SU-DHL-6 (cell line): Measurements from ENCODE around the gene ANAPC2.

Experiments used
- H2AFZ ChIP-seq: fragments of 200-600 bp; sonication (generic); 2 replicates; pipeline ENCODE4 v1.6.1; 2014; ENCODE audit warnings: low read depth, mild to moderate bottlenecking, moderate library complexity, mixed read lengths, antibody characterized with exemption, low read length; ENCODE audit not compliant: severe bottlenecking
- H3F3A ChIP-seq: fragments of 200-600 bp; shearing (Covaris generic); 2 replicates; pipeline ENCODE4 v1.6.0; 2016; ENCODE audit warnings: antibody characterized with exemption, mild to moderate bottlenecking; ENCODE audit not compliant: insufficient read depth
- H3K27ac ChIP-seq: fragments of 200-600 bp; sonication (generic); 2 replicates; pipeline ENCODE4 v1.5.1; 2016; ENCODE audit warnings: low read depth, mild to moderate bottlenecking, low read length, moderate library complexity, mixed read lengths
- H3K27me3 ChIP-seq: fragments of 200-600 bp; sonication (generic), shearing (Covaris generic); 2 replicates; pipeline ENCODE4 v1.6.0; 2014; ENCODE audit warnings: mild to moderate bottlenecking, low read length
- H3K36me3 ChIP-seq: fragments of 200-600 bp; sonication (generic); 2 replicates; pipeline ENCODE4 v1.6.1; 2014; ENCODE audit warnings: mild to moderate bottlenecking, low read length, mixed read lengths
- H3K4me2 ChIP-seq: fragments of 300-600, 200-600 bp; shearing (Covaris generic), sonication (generic); 2 replicates; pipeline ENCODE4 v1.6.0; 2014; ENCODE audit warnings: low read length, low read depth, mild to moderate bottlenecking; ENCODE audit not compliant: poor library complexity, severe bottlenecking
- H3K4me3 ChIP-seq: fragments of 200-600 bp; sonication (generic); 2 replicates; pipeline ENCODE4 v1.5.1; 2014; ENCODE audit warnings: antibody characterized with exemption, low read length, mild to moderate bottlenecking, mixed read lengths; ENCODE audit not compliant: insufficient read depth, poor library complexity, severe bottlenecking
- H3K79me2 ChIP-seq: fragments of 200-600 bp; sonication (generic); 2 replicates; pipeline ENCODE4 v1.6.1; 2014; ENCODE audit warnings: mild to moderate bottlenecking, low read length, moderate library complexity; ENCODE audit not compliant: insufficient read depth
- H3K9ac ChIP-seq: fragments of 200-600 bp; sonication (generic); 2 replicates; pipeline ENCODE4 v1.7.0; 2014; ENCODE audit warnings: mild to moderate bottlenecking, low read length
- H3K9me2 ChIP-seq: fragments of 200-600 bp; sonication (generic); replicated peaks from 2 replicates; pipeline ENCODE4 v1.6.1; 2014; ENCODE audit warnings: low read length; ENCODE audit not compliant: insufficient read depth
- H3K9me3 ChIP-seq: fragments of 200-600 bp; sonication (generic); 2 replicates; pipeline ENCODE4 v1.6.1; 2014; ENCODE audit warnings: low read length, mixed read lengths; ENCODE audit not compliant: insufficient read depth
- H4K20me1 ChIP-seq: fragments of 200-600 bp; sonication (generic); 2 replicates; pipeline ENCODE4 v1.6.1; 2014; ENCODE audit warnings: low read depth, mild to moderate bottlenecking, antibody characterized with exemption, low read length, moderate library complexity, mixed read lengths
- CTCF ChIP-seq: fragments of 200-600 bp; sonication (generic); IDR thresholded peaks from one replicate; pipeline ENCODE4 v1.5.1; 2017; ENCODE audit warnings: antibody characterized with exemption, mild to moderate bottlenecking, low read length, moderate library complexity; ENCODE audit not compliant: insufficient read depth, poor library complexity, severe bottlenecking
- EZH2phosphoT487 ChIP-seq: fragments of 200-600 bp; sonication (generic), shearing (Covaris generic); conservative IDR thresholded peaks from 2 replicates; pipeline ENCODE4 v1.6.1; 2018; ENCODE audit warnings: mild to moderate bottlenecking, antibody characterized with exemption, low read length, moderate library complexity, mixed read lengths

Gene ANAPC2

GRCh38 chr9:137214620-137215019 is 26.3 kb upstream of the ANAPC2 start:
- Histone ChIP-seq H3K9me2 (no peaks in the 10 kb centered on the region), H3K9ac (no peak overlapping the region), H3F3A (no peaks in the 10 kb centered on the region), H2AFZ (no peak overlapping the region), H3K9me3 (no peaks in the 10 kb centered on the region), H3K4me2 (no peak overlapping the region), H3K27me3 (no peaks in the 10 kb centered on the region), H3K27ac (no peak overlapping the region), H3K36me3 (no peaks in the 10 kb centered on the region), H3K79me2 (no peaks in the 10 kb centered on the region), H3K4me3 (no peak overlapping the region), H4K20me1 (no peaks in the 10 kb centered on the region)
- TF ChIP-seq EZH2phosphoT487 (no peak), CTCF (no peak)

- H4K20me1 ChIP-seq, result no peaks in the 10 kb centered on the region
- no peaks in the 10 kb centered on the region for H3K9me2 ChIP-seq
- H3K79me2 ChIP-seq, result no peaks in the 10 kb centered on the region
- TF ChIP-seq CTCF, result no peak
- no peak overlapping the region for H3K4me3 ChIP-seq
- no peak overlapping the region for H3K4me2 ChIP-seq
- H3K9ac ChIP-seq, result no peak overlapping the region
- no peak overlapping the region for H3K27ac ChIP-seq
- no peak overlapping the region for H2AFZ ChIP-seq
- no peaks in the 10 kb centered on the region for H3K36me3 ChIP-seq
- H3F3A ChIP-seq, result no peaks in the 10 kb centered on the region
- no peaks in the 10 kb centered on the region for H3K27me3 ChIP-seq
- H3K9me3 ChIP-seq, result no peaks in the 10 kb centered on the region
These were observed 25.1 kb upstream of the ANAPC2 start for GRCh38 chr9:137213160-137214060.

GRCh38 chr9:137212520-137212919 is 24.2 kb upstream of the ANAPC2 start:
- H3K4me3 ChIP-seq, result no peak overlapping the region

More at GRCh38 chr9:137212520-137212919, 24.2 kb upstream of the ANAPC2 start:
- no peaks in the 10 kb centered on the region for H3K9me2 ChIP-seq
- H3K9ac ChIP-seq, result no peak overlapping the region
- H4K20me1 ChIP-seq, result no peaks in the 10 kb centered on the region
- no peak overlapping the region for H3K27ac ChIP-seq
- no peak overlapping the region for H3K4me2 ChIP-seq
- H3K36me3 ChIP-seq, result no peaks in the 10 kb centered on the region
- H3K9me3 ChIP-seq, result no peaks in the 10 kb centered on the region
- H3F3A ChIP-seq, result no peaks in the 10 kb centered on the region
- H2AFZ ChIP-seq, result no peak overlapping the region
- no peak for TF ChIP-seq EZH2phosphoT487
- no peak for TF ChIP-seq CTCF
- no peaks in the 10 kb centered on the region for H3K79me2 ChIP-seq
- H3K27me3 ChIP-seq, result no peaks in the 10 kb centered on the region
